GM19023 (cell line): ENCODE results near the gene GPR176.
"Not testable (repeated sequence)": the region's sequence is repeated elsewhere in the genome, so short reads cannot be mapped to it uniquely, and the experiment has no call there.

Experiments used
- ATAC-seq: cut with Tn5 transposase; IDR thresholded peaks from one replicate; pipeline ENCODE4 v1.9.1; 2021; ENCODE audit warnings: mild to moderate bottlenecking, moderate library complexity; ENCODE audit not compliant: unreplicated experiment

Gene GPR176

GRCh38 chr15:39936187-39936586 lies 16.1 kb upstream of the GPR176 start:
- ATAC-seq: no peak

DNA sequence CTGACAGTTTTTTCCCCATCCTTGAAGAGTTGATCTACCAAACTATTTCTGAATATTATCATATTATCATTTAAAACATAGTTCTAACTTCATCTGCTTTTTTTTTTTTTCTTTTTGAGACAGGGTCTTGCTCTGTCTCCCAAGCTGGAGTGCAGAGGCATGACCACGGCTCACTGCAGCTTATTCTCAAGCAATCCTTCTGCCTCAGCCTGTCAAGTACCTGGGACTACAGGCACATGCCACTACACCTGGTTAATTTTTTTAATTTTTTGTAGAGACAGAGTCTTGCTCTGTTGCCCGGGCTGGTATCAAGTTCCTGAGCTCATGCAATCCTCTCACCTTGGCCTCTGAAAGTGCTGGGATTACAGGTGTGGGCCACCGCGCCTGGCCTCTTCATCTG lies 15.2 kb upstream of the GPR176 start:
- no peak for ATAC-seq

GRCh38 chr15:39934397-39935071 lies 14.5 kb upstream of the GPR176 start:
- no peak for ATAC-seq

- no peak for ATAC-seq
These were observed 11.5 kb upstream of the GPR176 start for GRCh38 chr15:39931615-39932014.

- no peak for ATAC-seq
These were observed 6.5 kb upstream of the GPR176 start for GRCh38 chr15:39926526-39926925.

- no peak for ATAC-seq
These were observed 5.2 kb upstream of the GPR176 start for GRCh38 chr15:39925112-39925842.

GRCh38 chr15:39924437-39924836 lies 4.4 kb upstream of the GPR176 start:
- no peak for ATAC-seq

DNA sequence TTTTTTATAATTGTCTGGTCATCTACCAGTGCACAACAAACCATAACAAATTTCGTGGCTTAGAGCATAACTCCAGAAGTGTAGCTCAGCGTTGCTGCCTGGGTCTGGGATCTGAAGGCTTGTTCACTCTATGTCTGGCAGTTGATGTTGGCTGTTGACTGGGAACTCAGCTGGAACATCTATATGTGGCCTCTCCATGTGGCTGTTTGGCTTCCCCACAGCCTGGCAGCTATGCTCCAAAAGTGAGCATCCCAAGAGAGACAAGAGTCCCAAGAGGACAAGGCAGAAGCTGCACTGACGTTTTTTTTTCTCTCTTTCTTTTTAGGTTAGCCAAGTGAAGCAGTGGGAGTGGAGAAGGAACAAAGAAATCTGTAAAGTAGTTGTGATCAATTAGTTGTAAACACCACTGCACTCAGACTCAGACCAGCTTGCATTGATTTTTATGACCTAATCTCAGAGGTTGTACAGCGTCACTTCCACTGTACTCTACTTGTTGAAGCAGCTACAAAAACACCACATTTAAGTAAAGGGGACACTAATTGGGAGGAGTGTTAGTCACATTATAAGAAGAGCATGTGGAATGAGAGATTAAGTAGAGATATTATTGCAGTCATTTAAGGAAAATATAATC lies 2.5 kb upstream of the GPR176 start:
- ATAC-seq: no peak

DNA sequence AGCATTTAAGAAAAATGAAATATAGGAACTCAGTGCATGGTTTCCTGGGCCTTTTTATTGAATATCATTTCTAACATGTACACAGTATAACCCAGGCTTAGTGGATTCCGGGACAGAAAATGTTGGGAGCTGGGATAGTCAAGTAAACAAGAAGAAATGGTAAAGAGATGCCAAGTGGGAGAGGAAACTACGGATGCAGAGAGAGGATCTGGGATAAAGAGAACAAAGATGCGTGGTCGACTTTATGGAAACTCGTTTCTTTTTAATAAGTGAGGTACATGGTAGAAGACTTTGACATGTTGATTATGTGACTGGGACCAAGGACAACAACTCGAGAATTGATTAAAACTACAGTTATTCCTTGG lies 1.2 kb upstream of the GPR176 start:
- ATAC-seq: no peak

- peak; percentile 84 for ATAC-seq
These were observed 626 bp upstream of the GPR176 start for GRCh38 chr15:39920510-39921273.

DNA sequence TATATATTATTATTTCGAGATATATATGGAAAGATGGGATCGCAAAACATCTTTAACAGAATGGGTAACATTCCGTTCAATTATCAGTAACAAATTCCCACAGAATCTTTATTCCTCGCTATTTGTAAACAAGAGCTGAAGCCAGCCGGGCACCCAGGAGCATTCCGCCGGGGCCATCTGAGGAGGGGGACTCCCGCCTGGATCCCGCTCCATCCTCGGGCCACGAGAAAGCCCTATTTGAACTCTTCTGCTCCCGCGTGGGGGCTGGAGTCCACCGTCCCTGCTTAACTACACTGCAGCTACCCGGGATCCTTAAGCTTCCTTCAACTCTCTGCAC lies 687 bp downstream of the GPR176 start:
- ATAC-seq: no peak

DNA sequence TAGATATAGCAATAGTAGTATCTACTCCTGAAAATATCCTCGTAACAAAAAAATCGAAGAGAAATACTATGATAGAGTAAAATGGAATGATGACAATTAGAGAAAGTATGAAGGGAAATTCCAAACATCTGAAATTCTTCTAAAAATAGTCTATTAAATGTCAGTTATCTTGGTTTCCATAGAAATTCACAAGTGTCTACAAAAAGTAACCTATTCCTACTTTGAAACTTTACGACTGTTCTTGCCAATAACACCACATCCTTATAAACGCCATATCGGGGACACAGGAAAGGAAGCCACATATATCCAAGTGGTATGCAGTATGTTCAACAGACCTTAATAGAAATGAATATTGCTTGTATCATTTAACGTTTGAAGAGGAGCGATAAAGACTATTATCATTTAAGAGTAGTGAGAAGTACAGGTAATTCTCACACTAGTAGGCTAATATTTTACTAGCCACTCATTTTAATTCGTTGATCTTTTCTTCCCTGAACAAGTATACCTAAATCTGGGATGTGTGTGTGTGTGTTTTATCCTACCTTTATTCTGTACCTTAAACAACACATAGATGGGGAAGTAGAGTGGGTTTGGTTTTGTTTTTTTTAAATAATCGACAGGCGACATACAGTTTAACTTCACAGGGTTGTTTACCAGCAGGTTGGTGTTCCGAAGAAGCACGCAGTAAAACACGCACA lies 1.2 kb downstream of the GPR176 start:
- no peak for ATAC-seq

GRCh38 chr15:39914977-39915376 lies 5.1 kb downstream of the GPR176 start:
- ATAC-seq: no peak

- ATAC-seq: no peak
These were observed 11.1 kb downstream of the GPR176 start for GRCh38 chr15:39909007-39909406.

GRCh38 chr15:39908186-39908585 lies 11.9 kb downstream of the GPR176 start:
- ATAC-seq: no peak

DNA sequence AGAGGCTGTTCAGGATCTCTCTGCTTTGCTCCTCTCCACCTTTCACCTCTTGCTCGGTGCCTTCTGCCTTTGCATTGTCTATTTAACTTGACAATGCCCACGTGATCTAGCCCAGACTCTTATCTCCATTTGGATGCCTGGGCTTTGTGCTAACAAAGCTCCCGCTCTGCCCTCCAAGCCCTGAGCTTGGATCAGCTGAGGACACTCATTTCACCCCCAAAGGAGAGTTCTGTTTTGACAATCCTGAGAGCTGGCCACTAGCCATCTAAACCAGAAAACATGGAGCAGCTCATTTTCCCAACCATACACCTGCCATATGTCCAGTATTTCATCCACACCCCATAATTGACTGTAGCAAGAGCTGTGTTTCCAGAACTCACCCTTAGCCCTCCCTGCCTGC lies 12.8 kb downstream of the GPR176 start:
- ATAC-seq: no peak

- ATAC-seq: no peak
These were observed 16.0 kb downstream of the GPR176 start for GRCh38 chr15:39904115-39904514.

DNA sequence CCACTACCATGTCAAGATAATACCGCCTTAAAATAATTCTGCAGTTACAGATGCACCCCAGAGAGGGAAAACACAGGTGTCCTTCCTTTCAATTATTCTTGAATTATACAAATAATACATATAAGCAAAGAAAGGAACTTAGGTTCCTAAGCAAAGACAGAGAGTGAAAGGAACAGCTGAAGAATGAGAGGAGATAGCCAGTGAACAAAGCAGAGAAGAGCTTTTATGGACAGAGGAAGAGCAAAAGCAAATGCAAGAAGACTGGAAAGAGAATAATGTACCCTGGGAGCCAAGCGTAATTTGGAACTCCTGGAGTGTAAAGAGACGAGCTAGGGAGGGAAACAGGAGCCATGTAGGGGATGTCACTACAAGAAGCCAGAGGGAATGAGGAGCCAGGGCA lies 21.7 kb downstream of the GPR176 start:
- ATAC-seq: no peak

DNA sequence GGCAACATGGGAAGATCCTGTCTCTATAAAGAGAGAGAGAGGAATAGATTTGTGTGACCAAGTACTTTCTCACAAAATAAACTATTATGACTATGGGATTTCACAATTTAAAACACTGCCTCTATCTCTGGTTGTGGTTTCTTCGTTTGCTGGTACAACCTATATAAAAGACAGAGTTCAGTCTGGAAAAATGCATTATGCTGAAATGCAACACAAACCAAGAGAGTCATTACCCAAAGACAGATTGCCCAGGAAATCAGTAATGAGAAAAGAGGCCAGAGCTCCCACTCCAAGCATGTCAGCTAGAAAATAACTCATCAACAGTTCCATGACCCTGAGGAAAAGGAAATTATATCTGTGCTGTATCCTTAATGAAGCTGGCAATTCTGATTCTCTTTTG lies 23.2 kb downstream of the GPR176 start:
- no peak for ATAC-seq

DNA sequence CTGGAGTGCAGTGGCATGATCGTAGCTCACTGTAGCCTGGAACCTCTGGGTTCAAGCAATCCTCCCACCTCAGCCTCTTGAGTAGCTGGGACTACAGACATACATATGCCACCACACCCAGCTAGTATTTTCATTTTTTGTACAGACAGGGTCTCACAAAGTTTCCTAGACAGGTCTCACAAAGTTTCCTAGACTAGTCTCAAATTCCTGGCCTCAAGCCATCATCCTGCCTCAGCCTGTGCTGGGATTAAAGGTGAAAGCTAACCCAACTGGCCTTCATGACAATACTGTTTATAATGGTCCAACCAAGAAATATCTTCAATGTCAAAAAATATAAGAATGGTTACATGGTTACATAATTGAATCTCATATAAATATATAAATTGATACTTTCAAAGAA lies 24.0 kb downstream of the GPR176 start:
- ATAC-seq: no peak

- ATAC-seq: not testable (repeated sequence)
These were observed 27.0 kb downstream of the GPR176 start for GRCh38 chr15:39893051-39893450.
